Measurements from ENCODE around the gene CDK8.
A peak's percentile ranks its signal among the peaks of the same experiment; 100 is the strongest.

DNA sequence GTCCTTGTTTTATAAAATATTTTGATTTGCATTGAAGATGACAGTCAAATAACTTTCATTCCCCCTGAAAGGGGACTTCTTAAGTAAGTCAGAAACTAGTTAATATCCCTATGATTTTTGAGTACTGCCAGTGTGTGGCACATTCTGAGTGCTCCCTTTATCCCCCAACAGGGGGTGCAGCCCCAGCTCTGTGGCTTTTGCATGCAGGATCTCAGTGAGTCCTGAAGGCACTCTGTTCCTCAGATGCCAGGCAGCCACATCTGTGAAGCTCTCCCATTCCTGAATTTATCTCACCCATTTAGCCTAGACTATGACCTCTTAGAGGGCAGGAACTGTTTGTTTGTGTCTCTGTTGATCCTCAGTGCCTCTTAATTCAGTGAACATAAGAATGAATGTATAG lies 123.1 kb downstream of the CDK8 start:
- TF ChIP-seq, protein P1, sequence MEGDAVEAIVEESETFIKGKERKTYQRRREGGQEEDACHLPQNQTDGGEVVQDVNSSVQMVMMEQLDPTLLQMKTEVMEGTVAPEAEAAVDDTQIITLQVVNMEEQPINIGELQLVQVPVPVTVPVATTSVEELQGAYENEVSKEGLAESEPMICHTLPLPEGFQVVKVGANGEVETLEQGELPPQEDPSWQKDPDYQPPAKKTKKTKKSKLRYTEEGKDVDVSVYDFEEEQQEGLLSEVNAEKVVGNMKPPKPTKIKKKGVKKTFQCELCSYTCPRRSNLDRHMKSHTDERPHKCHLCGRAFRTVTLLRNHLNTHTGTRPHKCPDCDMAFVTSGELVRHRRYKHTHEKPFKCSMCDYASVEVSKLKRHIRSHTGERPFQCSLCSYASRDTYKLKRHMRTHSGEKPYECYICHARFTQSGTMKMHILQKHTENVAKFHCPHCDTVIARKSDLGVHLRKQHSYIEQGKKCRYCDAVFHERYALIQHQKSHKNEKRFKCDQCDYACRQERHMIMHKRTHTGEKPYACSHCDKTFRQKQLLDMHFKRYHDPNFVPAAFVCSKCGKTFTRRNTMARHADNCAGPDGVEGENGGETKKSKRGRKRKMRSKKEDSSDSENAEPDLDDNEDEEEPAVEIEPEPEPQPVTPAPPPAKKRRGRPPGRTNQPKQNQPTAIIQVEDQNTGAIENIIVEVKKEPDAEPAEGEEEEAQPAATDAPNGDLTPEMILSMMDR (conservative IDR thresholded peaks at IDR 0.05 in 1 of 2, IDR thresholded peaks at IDR 0.05 in 1 of 2; ENCODE audit: low read depth in 1 of 2, low read length in 2 of 2), result peak; percentile 34 to 47
- TF ChIP-seq EZH2 (IDR thresholded peaks at IDR 0.05; ENCODE audit: low read length, missing control alignments), result no peak
